ENCODE data around the gene FOXQ1. TPM values are rescaled to one million over a fixed set of nuclear protein-coding genes. Genes with fewer than 3 reads are reported as not detected.

Gene FOXQ1
- total RNA-seq, 1 experiment from 2014 or later, result 55.8 TPM

DNA sequence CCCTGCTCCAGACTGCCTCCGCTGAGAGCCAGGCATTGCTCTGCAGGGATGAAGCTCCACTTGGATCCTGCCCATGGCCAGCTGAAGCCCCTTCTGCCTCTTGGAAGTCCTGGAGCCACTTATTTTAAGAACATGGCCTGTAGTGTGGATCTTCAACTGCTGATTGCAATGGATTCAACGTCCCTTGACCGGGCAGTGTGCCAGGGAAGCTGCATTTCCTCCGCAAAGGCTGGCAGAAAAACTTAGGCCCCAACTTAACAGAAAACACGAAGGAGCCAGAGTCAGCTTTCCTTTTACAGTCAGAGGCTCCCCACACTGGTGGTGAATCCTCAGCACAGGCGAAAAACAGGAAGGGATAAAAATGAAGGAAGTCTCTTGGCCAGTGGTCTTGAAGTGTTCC, 26.3 kb upstream of the FOXQ1 start:
- H3K36me3 ChIP-seq (ENCODE audit: low read depth), result no peaks in the 10 kb centered on the region
- no peak overlapping the region for H2AFZ ChIP-seq
- peaks cover 27% of the 10 kb centered on the region for H3F3A ChIP-seq (ENCODE audit: insufficient read depth, low read depth)
- BruUV-seq (replicated peaks), result no TSS peak
- no peak for DNase-seq
- H3K27me3 ChIP-seq (ENCODE audit: insufficient read depth, low read depth), result no peaks in the 10 kb centered on the region
- peak overlapping the region; percentile 86 for H3K27ac ChIP-seq
- TF ChIP-seq, protein P1, sequence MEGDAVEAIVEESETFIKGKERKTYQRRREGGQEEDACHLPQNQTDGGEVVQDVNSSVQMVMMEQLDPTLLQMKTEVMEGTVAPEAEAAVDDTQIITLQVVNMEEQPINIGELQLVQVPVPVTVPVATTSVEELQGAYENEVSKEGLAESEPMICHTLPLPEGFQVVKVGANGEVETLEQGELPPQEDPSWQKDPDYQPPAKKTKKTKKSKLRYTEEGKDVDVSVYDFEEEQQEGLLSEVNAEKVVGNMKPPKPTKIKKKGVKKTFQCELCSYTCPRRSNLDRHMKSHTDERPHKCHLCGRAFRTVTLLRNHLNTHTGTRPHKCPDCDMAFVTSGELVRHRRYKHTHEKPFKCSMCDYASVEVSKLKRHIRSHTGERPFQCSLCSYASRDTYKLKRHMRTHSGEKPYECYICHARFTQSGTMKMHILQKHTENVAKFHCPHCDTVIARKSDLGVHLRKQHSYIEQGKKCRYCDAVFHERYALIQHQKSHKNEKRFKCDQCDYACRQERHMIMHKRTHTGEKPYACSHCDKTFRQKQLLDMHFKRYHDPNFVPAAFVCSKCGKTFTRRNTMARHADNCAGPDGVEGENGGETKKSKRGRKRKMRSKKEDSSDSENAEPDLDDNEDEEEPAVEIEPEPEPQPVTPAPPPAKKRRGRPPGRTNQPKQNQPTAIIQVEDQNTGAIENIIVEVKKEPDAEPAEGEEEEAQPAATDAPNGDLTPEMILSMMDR (conservative IDR thresholded peaks at IDR 0.05), result no peak
- no peak for TF ChIP-seq EZH2 (IDR thresholded peaks at IDR 0.05; ENCODE audit: low read depth)
- H3K9me3 ChIP-seq (ENCODE audit: insufficient read depth, low read depth), result no peaks in the 10 kb centered on the region
- H4K20me1 ChIP-seq (ENCODE audit: insufficient read depth), result no peaks in the 10 kb centered on the region
- intact Hi-C loops (cut with micrococcal nuclease; ENCODE audit: unreplicated experiment), result loop anchor here (5.0 kb wide), 2 partner anchors 33 to 83 kb away; no protein-coding TSS in a partner anchor
- H3K9me2 ChIP-seq (ENCODE audit: insufficient read depth), result no peaks in the 10 kb centered on the region
- no peaks in the 10 kb centered on the region for H3K79me2 ChIP-seq (ENCODE audit: low read depth)
- ChIA-PET CTCF (interaction anchor here (0.6 kb wide), 1 partner anchor 50 kb away, joined by 4 read pairs; no protein-coding TSS in a partner anchor), POLR2A (ENCODE audit: unreplicated experiment) (no interaction called here)
- peaks cover 38% of the 10 kb centered on the region for H3K4me1 ChIP-seq (replicated peaks; ENCODE audit: insufficient read depth)
- H3K4me2 ChIP-seq, result peak overlapping the region; percentile 28; the same call in 1 of the 2 replicates
- H3K4me3 ChIP-seq, result no peak overlapping the region

- peaks cover 38% of the 10 kb centered on the region for H3K4me1 ChIP-seq (replicated peaks; ENCODE audit: insufficient read depth)
- H3K4me2 ChIP-seq, result peak overlapping the region; percentile 28; the same call in 1 of the 2 replicates
- no peaks in the 10 kb centered on the region for H3K79me2 ChIP-seq (ENCODE audit: low read depth)
- no peaks in the 10 kb centered on the region for H3K9me2 ChIP-seq (ENCODE audit: insufficient read depth)
- H3F3A ChIP-seq (ENCODE audit: insufficient read depth, low read depth), result peaks cover 27% of the 10 kb centered on the region
- H3K36me3 ChIP-seq (ENCODE audit: low read depth), result no peaks in the 10 kb centered on the region
- ChIA-PET CTCF (no interaction called here), POLR2A (ENCODE audit: unreplicated experiment) (no interaction called here)
- no peaks in the 10 kb centered on the region for H3K9me3 ChIP-seq (ENCODE audit: insufficient read depth, low read depth)
- intact Hi-C loops (cut with micrococcal nuclease; ENCODE audit: unreplicated experiment), result loop anchor here (2.0 to 5.0 kb wide), 3 partner anchors 34 to 84 kb away; no protein-coding TSS in a partner anchor
- no peaks in the 10 kb centered on the region for H4K20me1 ChIP-seq (ENCODE audit: insufficient read depth)
- BruUV-seq (replicated peaks), result no TSS peak
- H3K4me3 ChIP-seq, result no peak overlapping the region
- no peak overlapping the region for H2AFZ ChIP-seq
- peak overlapping the region; percentile 86 for H3K27ac ChIP-seq
- H3K27me3 ChIP-seq (ENCODE audit: insufficient read depth, low read depth), result no peaks in the 10 kb centered on the region
- peak in 1 of 2 experiments; percentile 68 for DNase-seq
- TF ChIP-seq EZH2 (IDR thresholded peaks at IDR 0.05; ENCODE audit: low read depth), result no peak
- TF ChIP-seq, protein P1 (conservative IDR thresholded peaks at IDR 0.05), result no peak
Measured at GRCh38 chr6:1285956-1286355, 25.9 kb upstream of the FOXQ1 start.

DNA sequence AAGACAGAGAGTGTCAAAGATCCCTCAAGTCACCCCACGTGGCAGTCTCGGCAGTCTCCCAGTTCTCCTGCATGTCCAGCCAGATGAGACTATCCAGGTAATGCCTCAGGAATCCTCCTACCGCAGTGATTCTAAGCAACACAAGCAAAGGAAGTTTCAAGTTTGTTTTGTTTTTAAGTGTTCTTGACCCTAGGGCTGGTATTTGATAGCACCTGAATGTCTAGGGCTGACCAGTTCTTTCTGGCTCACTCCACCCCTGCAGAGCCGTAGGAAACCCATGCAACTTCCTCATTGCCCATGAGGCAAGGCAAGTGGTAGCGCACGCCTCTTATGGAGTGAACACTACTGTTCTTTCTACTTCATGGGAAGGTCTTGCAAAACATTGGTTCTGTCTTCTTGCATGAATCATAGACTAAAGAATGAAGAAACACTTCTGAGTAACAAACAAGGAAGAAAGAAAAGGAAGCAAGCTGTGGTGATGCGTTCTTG, 24.8 kb upstream of the FOXQ1 start:
- peak overlapping the region; percentile 69; the same call in 1 of the 2 replicates for H3K4me2 ChIP-seq
- POLR2A ChIA-PET (ENCODE audit: unreplicated experiment), result interaction anchor here (0.6 to 0.9 kb wide), 3 partner anchors 24 to 161 kb away, joined by 4 to 10 read pairs (median 8); no protein-coding TSS in a partner anchor
- CTCF ChIA-PET, result no interaction called here

More for the DNA sequence above, 24.8 kb upstream of the FOXQ1 start:
- no peaks in the 10 kb centered on the region for H3K36me3 ChIP-seq (ENCODE audit: low read depth)
- H3K9me3 ChIP-seq (ENCODE audit: insufficient read depth, low read depth), result no peaks in the 10 kb centered on the region
- TF ChIP-seq, protein P1 (conservative IDR thresholded peaks at IDR 0.05), result no peak
- no peak for TF ChIP-seq EZH2 (IDR thresholded peaks at IDR 0.05; ENCODE audit: low read depth)
- intact Hi-C loops (cut with micrococcal nuclease; ENCODE audit: unreplicated experiment), result loop anchor here (1.0 to 5.0 kb wide), 6 partner anchors 24 to 490 kb away; no protein-coding TSS in a partner anchor
- H3K27me3 ChIP-seq (ENCODE audit: insufficient read depth, low read depth), result no peaks in the 10 kb centered on the region
- H3K4me3 ChIP-seq, result no peak overlapping the region
- peak; percentile 87 to 99 for DNase-seq
- H2AFZ ChIP-seq, result no peak overlapping the region
- no peaks in the 10 kb centered on the region for H3K9me2 ChIP-seq (ENCODE audit: insufficient read depth)
- H3K27ac ChIP-seq, result peak overlapping the region; percentile 86
- no peaks in the 10 kb centered on the region for H3K79me2 ChIP-seq (ENCODE audit: low read depth)
- no peaks in the 10 kb centered on the region for H4K20me1 ChIP-seq (ENCODE audit: insufficient read depth)
- peaks cover 27% of the 10 kb centered on the region for H3F3A ChIP-seq (ENCODE audit: insufficient read depth, low read depth)
- peaks cover 38% of the 10 kb centered on the region for H3K4me1 ChIP-seq (replicated peaks; ENCODE audit: insufficient read depth)
- BruUV-seq (replicated peaks), result no TSS peak

Measured in PC-9 (cell line).